ENCODE data around the gene COPS7A. TPM values are rescaled to one million over a fixed set of nuclear protein-coding genes. Genes with fewer than 3 reads are reported as not detected.
A peak's percentile ranks its signal among the peaks of the same experiment; 100 is the strongest.

The COPS7A gene
- total and polyA plus RNA-seq, 9 donors, result 36.4 to 74.8 (median 48.4) TPM

DNA sequence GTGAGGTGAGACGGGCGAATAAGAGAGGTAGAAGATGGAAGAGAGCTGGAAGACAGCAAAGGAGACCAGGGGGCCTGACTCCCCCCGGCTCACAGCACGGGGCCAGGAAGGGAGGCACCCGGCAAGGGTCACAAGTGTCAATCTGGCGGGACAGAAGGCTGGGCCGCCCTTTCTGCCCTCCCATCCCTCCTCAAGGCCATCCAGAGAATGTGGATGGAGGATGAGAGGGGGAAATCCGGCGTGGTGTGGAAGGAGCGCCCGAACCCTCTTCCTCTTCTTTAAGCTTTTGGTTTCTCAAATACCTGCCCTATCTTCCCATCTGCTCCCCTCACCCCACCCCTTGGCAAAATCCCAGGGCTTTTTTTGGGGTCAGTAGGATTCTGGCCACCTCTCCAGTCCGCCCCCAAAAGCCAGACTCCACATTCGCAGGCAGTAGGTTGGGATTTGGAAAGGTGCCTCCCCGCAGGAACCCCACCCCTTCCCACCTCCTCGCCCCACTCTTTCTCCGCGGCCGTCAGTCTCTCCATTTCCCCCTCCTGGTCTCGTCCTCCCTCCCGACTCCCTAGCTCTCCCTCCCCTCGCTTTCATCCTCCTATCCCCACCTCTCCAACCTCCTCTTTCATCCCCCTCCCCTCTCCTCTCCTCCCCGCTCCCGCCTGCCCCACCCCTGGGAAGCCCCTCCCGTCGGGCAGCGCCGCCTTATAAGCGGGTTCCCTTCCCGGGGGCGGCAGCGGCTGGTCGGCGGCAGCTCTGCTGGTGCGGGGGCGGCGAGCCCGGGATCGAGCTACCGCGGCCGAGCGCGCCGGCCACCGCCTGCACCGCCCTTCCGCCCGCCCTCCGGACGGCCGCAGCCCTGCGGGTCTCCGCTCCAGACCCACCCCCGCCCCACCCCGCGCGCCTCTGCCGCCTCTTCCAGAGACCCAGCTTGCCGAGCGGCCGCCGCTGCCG lies 42.1 kb downstream of the COPS7A start, which contains the start of gene PTMS:
PTMS (plus strand) TSS at position 730 of the 948 bp plus-strand sequence. CDS start 343 bp downstream, outside the sequence.
- Histone ChIP-seq H3K4me3 (peak within 1 kb of the TSS; percentile 68), H3K36me3 (no peaks in the 10 kb centered on the region), H3K9me3 (no peaks in the 10 kb centered on the region), H3K27ac (peak within 1 kb of the TSS; percentile 91 to 100), H3K4me1 (ENCODE audit: insufficient read depth) (peaks cover 23% of the 10 kb centered on the region), H3K27me3 (no peaks in the 10 kb centered on the region)
- 0 to 2% (median 1%) methylated on average over 39 to 63 of the region's 63 CpGs for WGBS, 3 donors
- intact Hi-C loops (cut with DNase I), result loop anchor here in 2 of 4 donors (2.0 kb wide), 1 partner anchor 13 kb away; the partner anchor contains the start of gene MLF2 (in 2 of the 2)
- peak; percentile 88 for TF ChIP-seq POLR2A (IDR thresholded peaks at IDR 0.05)
- TF ChIP-seq, protein P1, sequence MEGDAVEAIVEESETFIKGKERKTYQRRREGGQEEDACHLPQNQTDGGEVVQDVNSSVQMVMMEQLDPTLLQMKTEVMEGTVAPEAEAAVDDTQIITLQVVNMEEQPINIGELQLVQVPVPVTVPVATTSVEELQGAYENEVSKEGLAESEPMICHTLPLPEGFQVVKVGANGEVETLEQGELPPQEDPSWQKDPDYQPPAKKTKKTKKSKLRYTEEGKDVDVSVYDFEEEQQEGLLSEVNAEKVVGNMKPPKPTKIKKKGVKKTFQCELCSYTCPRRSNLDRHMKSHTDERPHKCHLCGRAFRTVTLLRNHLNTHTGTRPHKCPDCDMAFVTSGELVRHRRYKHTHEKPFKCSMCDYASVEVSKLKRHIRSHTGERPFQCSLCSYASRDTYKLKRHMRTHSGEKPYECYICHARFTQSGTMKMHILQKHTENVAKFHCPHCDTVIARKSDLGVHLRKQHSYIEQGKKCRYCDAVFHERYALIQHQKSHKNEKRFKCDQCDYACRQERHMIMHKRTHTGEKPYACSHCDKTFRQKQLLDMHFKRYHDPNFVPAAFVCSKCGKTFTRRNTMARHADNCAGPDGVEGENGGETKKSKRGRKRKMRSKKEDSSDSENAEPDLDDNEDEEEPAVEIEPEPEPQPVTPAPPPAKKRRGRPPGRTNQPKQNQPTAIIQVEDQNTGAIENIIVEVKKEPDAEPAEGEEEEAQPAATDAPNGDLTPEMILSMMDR (IDR thresholded peaks at IDR 0.05), result no peak
- DNase-seq, result peak; percentile 91 to 93 (median 91)

DNA sequence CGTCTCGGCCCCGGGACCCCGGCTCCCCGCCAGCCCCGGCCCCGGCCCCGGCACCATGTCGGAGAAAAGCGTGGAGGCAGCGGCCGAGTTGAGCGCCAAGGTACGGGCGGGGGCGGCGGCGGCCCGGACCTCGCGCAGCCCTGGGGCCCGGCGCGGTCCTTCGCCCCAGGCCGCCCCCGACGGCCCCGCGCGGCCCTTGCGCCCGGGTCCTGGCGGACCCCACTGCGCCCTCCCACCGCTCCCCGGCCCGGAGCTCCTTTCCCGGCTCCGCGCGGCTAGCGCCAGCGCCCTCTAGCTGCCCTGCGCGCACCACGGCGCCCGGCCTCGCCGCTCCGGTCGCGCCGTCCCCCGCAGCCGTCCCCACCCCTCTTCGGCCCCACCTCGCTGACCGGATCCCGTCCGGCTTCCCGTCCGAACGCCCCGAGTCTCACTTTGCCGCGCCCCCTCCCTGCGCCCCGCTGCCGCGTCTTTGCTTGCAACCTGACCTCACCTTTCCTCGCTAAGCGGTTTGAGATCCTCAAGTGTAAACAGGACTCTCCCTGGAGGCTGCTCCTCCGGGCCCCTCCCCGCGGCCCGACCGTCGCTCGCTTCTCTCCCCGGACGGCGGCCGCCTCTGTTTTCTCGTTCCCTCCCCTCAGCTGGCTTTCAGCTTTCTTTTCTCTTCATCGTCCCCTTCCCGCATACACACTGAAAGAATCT lies 43.0 kb downstream of the COPS7A start:
- DNase-seq, result peak; percentile 78 to 88 (median 85)
- no peaks in the 10 kb centered on the region for H3K9me3 ChIP-seq
- peak overlapping the region; percentile 68 for H3K4me3 ChIP-seq
- H3K27me3 ChIP-seq, result no peaks in the 10 kb centered on the region
- peak overlapping the region; percentile 91 to 100 for H3K27ac ChIP-seq
- no peaks in the 10 kb centered on the region for H3K36me3 ChIP-seq
- H3K4me1 ChIP-seq (ENCODE audit: insufficient read depth), result peaks cover 24% of the 10 kb centered on the region
- WGBS, 3 donors, result 1 to 2% (median 1%) methylated on average over 39 to 87 of the region's 88 CpGs
- intact Hi-C loops (cut with DNase I), result loop anchor here in 2 of 4 donors (2.0 kb wide), 1 partner anchor 14 kb away; the partner anchor contains the start of gene MLF2 (in 2 of the 2)
- TF ChIP-seq POLR2A (IDR thresholded peaks at IDR 0.05) (peak; percentile 49), EP300 (IDR thresholded peaks at IDR 0.05) (no peak)
- TF ChIP-seq, protein P1 (IDR thresholded peaks at IDR 0.05), result peak; percentile 54 to 89 (median 81)

DNA sequence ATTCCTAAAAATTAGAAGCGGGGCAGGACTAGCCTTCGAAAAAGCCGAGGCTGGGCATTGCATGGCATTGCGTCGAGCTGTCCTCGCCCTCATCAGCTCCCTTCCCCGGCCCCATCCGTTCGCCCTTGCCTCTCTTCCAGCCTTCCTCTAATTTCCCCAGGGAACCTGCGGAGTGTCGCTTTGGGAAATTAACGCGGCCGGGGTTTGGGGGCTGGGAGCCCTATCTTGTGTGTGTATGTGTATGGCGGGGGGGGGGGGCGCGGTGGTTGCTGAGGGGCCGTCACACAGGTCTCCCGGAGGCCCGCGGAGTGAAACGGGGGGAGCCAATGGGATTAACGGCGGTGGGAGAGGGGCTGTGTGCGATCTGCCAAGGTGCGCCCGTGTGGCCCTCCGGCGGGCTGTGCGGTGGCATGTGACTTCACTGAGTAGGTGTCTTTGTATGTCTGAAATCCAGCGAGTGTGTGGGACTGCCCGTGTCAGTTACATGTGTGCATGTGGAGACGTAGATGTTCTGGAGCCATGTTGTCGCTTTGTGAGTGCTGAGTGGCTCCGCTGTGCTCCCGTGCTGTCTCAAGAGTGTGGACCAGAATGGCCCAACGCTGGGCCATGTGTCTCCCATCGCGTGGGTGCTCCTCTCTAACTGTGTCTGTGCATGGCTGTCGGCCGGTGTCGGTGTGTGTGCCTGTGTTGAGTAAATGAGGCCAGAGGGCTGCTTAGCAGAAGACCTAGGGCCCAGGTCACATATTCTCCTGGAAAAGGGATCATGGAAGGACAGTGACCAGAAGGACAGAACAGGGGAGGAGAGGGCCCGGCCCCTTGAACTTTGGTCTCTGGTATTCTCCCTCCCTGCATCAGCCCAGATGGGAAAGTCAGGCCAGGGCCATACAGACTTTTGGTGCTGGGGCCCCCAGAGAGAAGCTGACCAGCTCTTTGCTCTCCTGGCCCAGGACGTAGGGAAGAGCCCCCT lies 43.8 kb downstream of the COPS7A start:
- no peak for TF ChIP-seq POLR2A (IDR thresholded peaks at IDR 0.05)
- TF ChIP-seq EP300 (IDR thresholded peaks at IDR 0.05), result no peak
- TF ChIP-seq, protein P1 (IDR thresholded peaks at IDR 0.05), result no peak
- Histone ChIP-seq H3K36me3 (no peaks in the 10 kb centered on the region), H3K4me3 (peak overlapping the region; percentile 68), H3K9me3 (no peaks in the 10 kb centered on the region), H3K4me1 (ENCODE audit: insufficient read depth) (peaks cover 26% of the 10 kb centered on the region), H3K27ac (peak overlapping the region; percentile 91 to 100), H3K27me3 (no peaks in the 10 kb centered on the region)
- 1 to 2% (median 1%) methylated on average over 42 to 44 of the region's 44 CpGs for WGBS, 3 donors
- intact Hi-C loops (cut with DNase I), result loop anchor here in 2 of 4 donors (2.0 kb wide), 1 partner anchor 15 kb away; the partner anchor contains the start of gene MLF2 (in 2 of the 2)
- peak in 2 of 5 donors; percentile 46 to 53 for DNase-seq
